ENCODE results near the gene ARHGEF19. TPM values are rescaled to one million over a fixed set of nuclear protein-coding genes. Genes with fewer than 3 reads are reported as not detected.
"Not testable (repeated sequence)": the region's sequence is repeated elsewhere in the genome, so short reads cannot be mapped to it uniquely, and the experiment has no call there.

The ARHGEF19 gene
- total RNA-seq, 3 donors from 2014 or later (not counting 1 experiment from before 2014, with no cell fraction given): 14.6 to 18.9 (median 15.8) TPM

GRCh38 chr1:16258591-16259135 is 46.2 kb upstream of the ARHGEF19 start:
- Mint-ChIP-seq H3K9me3 (no peaks in the 10 kb centered on the region), H3K27ac (no peak overlapping the region), H3K4me3 (no peak overlapping the region), H3K27me3 (ENCODE audit: low read depth in 2 of 2) (no peaks in the 10 kb centered on the region), H3K4me1 (peaks cover 0 to 8% of the 10 kb centered on the region in 2 donors), H3K36me3 (no peaks in the 10 kb centered on the region)
- no peak for ATAC-seq
- TF ChIP-seq CTCF (IDR thresholded peaks at IDR 0.05): no peak
- Histone ChIP-seq H3K36me3 (ENCODE audit: control insufficient read depth, insufficient read depth, low read length) (peaks cover 28% of the 10 kb centered on the region), H3K27me3 (ENCODE audit: control insufficient read depth, insufficient read depth, low read length) (no peaks in the 10 kb centered on the region), H3K9me3 (ENCODE audit: control insufficient read depth, insufficient read depth, low read length) (no peaks in the 10 kb centered on the region), H3K4me1 (ENCODE audit: control insufficient read depth, insufficient read depth, low read length) (no peaks in the 10 kb centered on the region), H3K4me3 (ENCODE audit: low read length) (no peak overlapping the region), H3K27ac (ENCODE audit: low read length) (no peak overlapping the region)
- WGBS (ENCODE audit: insufficient coverage): 99% methylated on average over 8 of the region's 9 CpGs
- no peak for DNase-seq
- intact Hi-C loops (cut with micrococcal nuclease): no loop called here

GRCh38 chr1:16257968-16258367 is 45.5 kb upstream of the ARHGEF19 start:
- peaks cover 35% of the 10 kb centered on the region for H3K36me3 ChIP-seq (ENCODE audit: control insufficient read depth, insufficient read depth, low read length)
- TF ChIP-seq CTCF (IDR thresholded peaks at IDR 0.05): no peak
- ATAC-seq: no peak
- Mint-ChIP-seq H3K4me3 (no peak overlapping the region), H3K9me3 (no peaks in the 10 kb centered on the region), H3K4me1 (peaks cover 0 to 8% of the 10 kb centered on the region in 2 donors), H3K27ac (no peak overlapping the region), H3K36me3 (no peaks in the 10 kb centered on the region), H3K27me3 (ENCODE audit: low read depth in 2 of 2) (no peaks in the 10 kb centered on the region)
- no peak overlapping the region for H3K27ac ChIP-seq (ENCODE audit: low read length)
- no peaks in the 10 kb centered on the region for H3K9me3 ChIP-seq (ENCODE audit: control insufficient read depth, insufficient read depth, low read length)
- intact Hi-C loops (cut with micrococcal nuclease): no loop called here
- DNase-seq: no peak
- no peak overlapping the region for H3K4me3 ChIP-seq (ENCODE audit: low read length)
- WGBS (ENCODE audit: insufficient coverage): 100% methylated on average over 3 of the region's 3 CpGs
- no peaks in the 10 kb centered on the region for H3K27me3 ChIP-seq (ENCODE audit: control insufficient read depth, insufficient read depth, low read length)
- H3K4me1 ChIP-seq (ENCODE audit: control insufficient read depth, insufficient read depth, low read length): no peaks in the 10 kb centered on the region

GRCh38 chr1:16257556-16257955 is 45.1 kb upstream of the ARHGEF19 start:
- H3K36me3 Mint-ChIP-seq; ATAC-seq; H3K4me1 ChIP-seq (ENCODE audit: control insufficient read depth, insufficient read depth, low read length); H3K4me3 Mint-ChIP-seq; H3K27ac ChIP-seq (ENCODE audit: low read length); H3K9me3 ChIP-seq (ENCODE audit: control insufficient read depth, insufficient read depth, low read length); H3K9me3 Mint-ChIP-seq; DNase-seq; H3K4me3 ChIP-seq (ENCODE audit: low read length); H3K27me3 Mint-ChIP-seq (ENCODE audit: low read depth in 2 of 2); intact Hi-C loops (cut with micrococcal nuclease); H3K27me3 ChIP-seq (ENCODE audit: control insufficient read depth, insufficient read depth, low read length); H3K27ac Mint-ChIP-seq; H3K4me1 Mint-ChIP-seq: not testable (repeated sequence)
- 100% methylated on average over 3 of the region's 3 CpGs for WGBS (ENCODE audit: insufficient coverage)
- H3K36me3 ChIP-seq (ENCODE audit: control insufficient read depth, insufficient read depth, low read length): peaks cover 39% of the 10 kb centered on the region

- H3K4me3 Mint-ChIP-seq: no peak overlapping the region
- peaks cover 0 to 8% of the 10 kb centered on the region in 2 donors for H3K4me1 Mint-ChIP-seq
- no peaks in the 10 kb centered on the region for H3K27me3 Mint-ChIP-seq (ENCODE audit: low read depth in 2 of 2)
- no peak for TF ChIP-seq CTCF (IDR thresholded peaks at IDR 0.05)
- H3K4me1 ChIP-seq (ENCODE audit: control insufficient read depth, insufficient read depth, low read length): no peaks in the 10 kb centered on the region
- no peaks in the 10 kb centered on the region for H3K9me3 ChIP-seq (ENCODE audit: control insufficient read depth, insufficient read depth, low read length)
- no peaks in the 10 kb centered on the region for H3K9me3 Mint-ChIP-seq
- peaks cover 50% of the 10 kb centered on the region for H3K36me3 ChIP-seq (ENCODE audit: control insufficient read depth, insufficient read depth, low read length)
- no peaks in the 10 kb centered on the region for H3K36me3 Mint-ChIP-seq
- intact Hi-C loops (cut with micrococcal nuclease): no loop called here
- H3K27me3 ChIP-seq (ENCODE audit: control insufficient read depth, insufficient read depth, low read length): no peaks in the 10 kb centered on the region
- DNase-seq: no peak
- H3K27ac Mint-ChIP-seq: no peak overlapping the region
- H3K4me3 ChIP-seq (ENCODE audit: low read length): no peak overlapping the region
- no peak for ATAC-seq
- WGBS (ENCODE audit: insufficient coverage): 100% methylated on average over 3 of the region's 4 CpGs
- no peak overlapping the region for H3K27ac ChIP-seq (ENCODE audit: low read length)
Observed at GRCh38 chr1:16256478-16256877, 44.0 kb upstream of the ARHGEF19 start.

Data from natural killer cell (primary cell).